Smooth muscle cell (in vitro differentiated cells): ENCODE data around the gene LGALS12. TPM values are rescaled to one million over a fixed set of nuclear protein-coding genes. Genes with fewer than 3 reads are reported as not detected.

Experiments
- DNase-seq: peaks from one replicate; lab custom pipeline; 2025; ENCODE audit not compliant: unreplicated experiment; lab: John Stamatoyannopoulos, UW
- H2AFZ ChIP-seq: fragments of 200-600 bp; sonication (generic); 2 replicates; pipeline ENCODE4 v1.6.0; 2016; ENCODE audit warnings: antibody characterized with exemption, low read depth, mild to moderate bottlenecking
- H3F3A ChIP-seq: fragments of 200-600 bp; sonication (generic); 2 replicates; pipeline ENCODE4 v1.6.0; 2017; ENCODE audit warnings: antibody characterized with exemption, low read depth
- H3K27ac ChIP-seq: fragments of 200-600 bp; sonication (generic); 2 replicates; pipeline ENCODE4 v1.5.1; 2016; ENCODE audit warnings: low read depth, mild to moderate bottlenecking
- H3K27me3 ChIP-seq: fragments of 200-600 bp; sonication (generic); 2 replicates; pipeline ENCODE4 v1.6.1; 2016; ENCODE audit warnings: low read depth, mild to moderate bottlenecking
- H3K36me3 ChIP-seq: fragments of 200-600 bp; sonication (generic); 2 replicates; pipeline ENCODE4 v1.5.1; 2016; ENCODE audit warnings: low read depth
- H3K4me1 ChIP-seq: fragments of 200-600 bp; sonication (generic); 2 replicates; pipeline ENCODE4 v1.5.1; 2016; ENCODE audit warnings: low read depth
- H3K4me2 ChIP-seq: fragments of 200-600 bp; sonication (generic); 2 replicates; pipeline ENCODE4 v1.6.0; 2016; ENCODE audit warnings: mild to moderate bottlenecking
- H3K4me3 ChIP-seq: fragments of 200-600 bp; sonication (generic); 2 replicates; pipeline ENCODE4 v1.5.1; 2016; ENCODE audit warnings: mild to moderate bottlenecking
- H3K79me2 ChIP-seq: fragments of 200-600 bp; sonication (generic); 2 replicates; pipeline ENCODE4 v1.6.0; 2016; ENCODE audit warnings: low read depth, mild to moderate bottlenecking
- H3K9ac ChIP-seq: fragments of 200-600 bp; sonication (generic); 2 replicates; pipeline ENCODE4 v1.6.0; 2016; ENCODE audit warnings: low read depth
- H3K9me3 ChIP-seq: fragments of 200-600 bp; sonication (generic); replicated peaks from 2 replicates; pipeline ENCODE4 v1.5.1; 2016; ENCODE audit warnings: low read depth
- H4K20me1 ChIP-seq: fragments of 200-600 bp; sonication (generic); 2 replicates; pipeline ENCODE4 v1.6.0; 2016; ENCODE audit warnings: low read depth
- CTCF ChIP-seq: fragments of 200-600 bp; sonication (generic); IDR thresholded peaks from 2 replicates; pipeline ENCODE4 v1.5.1; 2017; ENCODE audit warnings: borderline replicate concordance, mild to moderate bottlenecking, antibody characterized with exemption; ENCODE audit not compliant: insufficient read depth, poor library complexity, severe bottlenecking
- WGBS: methylation state at CpG from one replicate; pipeline ENCODE4 v1.1.7; 2016; ENCODE audit warnings: low lambda C conversion rate; 5-methylcytosine and 5-hydroxymethylcytosine counted together
- polyA plus RNA-seq: library from polyadenylated mRNA; unstranded; fragments of >200 nt; fragmentation: Nextera tagmentation; extraction: Ambion mirVana; gene quantifications from 2 replicates; pipeline ENCODE4 v1.2.1, GENCODE V29; 2016
- total RNA-seq: library from RNA; depleted of rRNA; stranded (reverse); fragments of >200 nt; gene quantifications from 2 replicates; pipeline ENCODE4 v1.2.3, GENCODE V29; 2014

Gene LGALS12
- total and polyA plus RNA-seq, 2 experiments from 2014 or later: not detected

- Histone ChIP-seq H3K79me2 (no peaks in the 10 kb centered on the region), H3K4me3 (no peak overlapping the region), H3K27ac (no peak overlapping the region), H3K9me3 (no peaks in the 10 kb centered on the region), H3K4me1 (peaks cover 4% of the 10 kb centered on the region), H4K20me1 (no peaks in the 10 kb centered on the region), H3K9ac (no peak overlapping the region), H3K27me3 (no peaks in the 10 kb centered on the region), H3K4me2 (no peak overlapping the region), H2AFZ (no peak overlapping the region), H3K36me3 (no peaks in the 10 kb centered on the region), H3F3A (no peaks in the 10 kb centered on the region)
- no peak for TF ChIP-seq CTCF
- no peak for DNase-seq
- WGBS: 86% methylated on average over 27 of the region's 27 CpGs
Measured at GRCh38 chr11:63551091-63551888, 45.4 kb downstream of the LGALS12 start.

GRCh38 chr11:63551889-63552266 lies 46.0 kb downstream of the LGALS12 start:
- H3K4me2 ChIP-seq: no peak overlapping the region
- no peaks in the 10 kb centered on the region for H3K36me3 ChIP-seq
- no peak overlapping the region for H3K4me3 ChIP-seq
- no peak overlapping the region for H3K9ac ChIP-seq
- H4K20me1 ChIP-seq: no peaks in the 10 kb centered on the region
- H3K4me1 ChIP-seq: peaks cover 4% of the 10 kb centered on the region
- H2AFZ ChIP-seq: no peak overlapping the region
- H3F3A ChIP-seq: no peaks in the 10 kb centered on the region
- H3K79me2 ChIP-seq: no peaks in the 10 kb centered on the region
- 83% methylated on average over 6 of the region's 6 CpGs for WGBS
- no peak overlapping the region for H3K27ac ChIP-seq
- no peak for DNase-seq
- H3K27me3 ChIP-seq: no peaks in the 10 kb centered on the region
- no peak for TF ChIP-seq CTCF
- no peaks in the 10 kb centered on the region for H3K9me3 ChIP-seq

- WGBS: 95% methylated on average over 7 of the region's 7 CpGs
- H3F3A ChIP-seq: no peaks in the 10 kb centered on the region
- H3K79me2 ChIP-seq: no peaks in the 10 kb centered on the region
- no peak overlapping the region for H3K4me3 ChIP-seq
- H3K27me3 ChIP-seq: no peaks in the 10 kb centered on the region
- peaks cover 4% of the 10 kb centered on the region for H3K4me1 ChIP-seq
- no peak overlapping the region for H2AFZ ChIP-seq
- no peak for DNase-seq
- TF ChIP-seq CTCF: no peak
- H3K27ac ChIP-seq: no peak overlapping the region
- no peak overlapping the region for H3K4me2 ChIP-seq
- H3K9me3 ChIP-seq: no peaks in the 10 kb centered on the region
- no peak overlapping the region for H3K9ac ChIP-seq
- H4K20me1 ChIP-seq: no peaks in the 10 kb centered on the region
- no peaks in the 10 kb centered on the region for H3K36me3 ChIP-seq
Measured at GRCh38 chr11:63552921-63553320, 47.0 kb downstream of the LGALS12 start.

GRCh38 chr11:63553759-63554158 lies 47.9 kb downstream of the LGALS12 start:
- WGBS: 48% methylated on average over 8 of the region's 8 CpGs
- H3K27me3 ChIP-seq: no peaks in the 10 kb centered on the region
- H3F3A ChIP-seq: no peaks in the 10 kb centered on the region
- no peaks in the 10 kb centered on the region for H3K36me3 ChIP-seq
- no peaks in the 10 kb centered on the region for H3K9me3 ChIP-seq
- no peak overlapping the region for H3K4me3 ChIP-seq
- no peak overlapping the region for H3K27ac ChIP-seq
- H3K9ac ChIP-seq: no peak overlapping the region
- no peak for TF ChIP-seq CTCF
- H3K79me2 ChIP-seq: no peaks in the 10 kb centered on the region
- H4K20me1 ChIP-seq: no peaks in the 10 kb centered on the region
- peaks cover 4% of the 10 kb centered on the region for H3K4me1 ChIP-seq
- peak overlapping the region; percentile 48 for H3K4me2 ChIP-seq
- peak overlapping the region; percentile 81 for H2AFZ ChIP-seq
- no peak for DNase-seq
